CD4-positive, alpha-beta T cell (primary cell): Measurements from ENCODE around the gene TMEM132D. TPM values are rescaled to one million over a fixed set of nuclear protein-coding genes. Genes with fewer than 3 reads are reported as not detected.

Experiments used
- ATAC-seq: fragments of 200-7000 bp; cut with Tn5 transposase; one replicate; pipeline ENCODE4 v1.10.0; 2022; ENCODE audit warnings: mild to moderate bottlenecking; ENCODE audit not compliant: poor library complexity
- CTCF ChIA-PET: fragments of 350-600 bp; sonication (Branson Sonifier 250); formaldehyde crosslinking; loops from one replicate; lab custom pipeline; 2021; ENCODE audit warnings: antibody characterized with exemption, inconsistent platforms; lab: Charles Lee
- POLR2A ChIA-PET: fragments of 350-600 bp; sonication (Branson Sonifier 250); formaldehyde crosslinking; loops from one replicate; lab custom pipeline; 2021; ENCODE audit warnings: antibody characterized with exemption, inconsistent platforms; lab: Charles Lee
- DNase-seq, 14 experiments: peaks; one replicate each; pipeline ENCODE4 v3.0.0-alpha.2; 2013 to 2020; ENCODE audit warnings: mixed read lengths in 2 of 14
- H3K27ac ChIP-seq, 2 donors: one replicate each; pipeline versions ENCODE4 v1.5.1 to v1.7.0; 2013; ENCODE audit warnings: low read length in 2 of 2, low read depth in 1 of 2, mild to moderate bottlenecking in 1 of 2
- H3K27me3 ChIP-seq, 2 experiments: 1 replicate in 1 of 2; 2 replicates in 1 of 2; pipeline versions ENCODE4 v1.6.1 to v1.7.0; 2013; ENCODE audit warnings: low read length in 2 of 2, control low read depth in 1 of 2, mild to moderate bottlenecking in 1 of 2, moderate library complexity in 1 of 2; ENCODE audit not compliant: insufficient read depth in 2 of 2, control insufficient read depth in 1 of 2
- H3K36me3 ChIP-seq: one replicate; pipeline ENCODE4 v1.6.1; 2013; ENCODE audit warnings: low read length, control low read depth; ENCODE audit not compliant: insufficient read depth
- H3K4me1 ChIP-seq: one replicate; pipeline ENCODE4 v1.6.1; 2013; ENCODE audit warnings: low read length, control low read depth; ENCODE audit not compliant: insufficient read depth
- H3K4me3 ChIP-seq: one replicate; pipeline ENCODE4 v1.5.1; 2013; ENCODE audit warnings: mild to moderate bottlenecking, low read length, moderate library complexity
- H3K9me3 ChIP-seq, 2 experiments: 1 replicate in 1 of 2; 2 replicates in 1 of 2; pipeline versions ENCODE4 v1.6.1 to v1.7.0; 2013; ENCODE audit warnings: low read length in 2 of 2, mild to moderate bottlenecking in 2 of 2, control low read depth in 1 of 2, moderate library complexity in 1 of 2; ENCODE audit not compliant: control insufficient read depth in 1 of 2, insufficient read depth in 1 of 2
- H3K27ac Mint-ChIP-seq: one replicate; pipeline ENCODE4 v1.8.0; 2020; ENCODE audit warnings: mixed read lengths
- H3K27me3 Mint-ChIP-seq: one replicate; pipeline ENCODE4 v1.8.0; 2021; ENCODE audit warnings: mixed read lengths
- H3K36me3 Mint-ChIP-seq: one replicate; pipeline ENCODE4 v1.8.0; 2021; ENCODE audit warnings: low read depth, mixed read lengths
- H3K4me1 Mint-ChIP-seq: one replicate; pipeline ENCODE4 v1.8.0; 2021; ENCODE audit warnings: low read depth, mixed read lengths
- H3K4me3 Mint-ChIP-seq: one replicate; pipeline ENCODE4 v1.8.0; 2020; ENCODE audit warnings: mild to moderate bottlenecking, mixed read lengths
- H3K9me3 Mint-ChIP-seq: one replicate; pipeline ENCODE4 v1.8.0; 2020; ENCODE audit warnings: mixed read lengths
- intact Hi-C, 2 experiments: fragments of 100-400 bp; cut with DNase I in 1 of 2; cut with micrococcal nuclease in 1 of 2; formaldehyde crosslinking; loops; one replicate each; pipeline versions ENCODE4 v1.15.1 to v1.9.0; 2023 to 2025; cut with DNase I, micrococcal nuclease
- total RNA-seq, 174 experiments: library from RNA in 2 of 174; stranded (reverse) in 2 of 174; gene quantifications; one replicate each; pipeline ENCODE4 v1.2.3 and lab custom pipeline; 2021 to 2026
- TF ChIP-seq, protein P1 (sequence below): fragments of 200-600 bp; IDR thresholded peaks from one replicate; pipeline ENCODE4 v1.8.0; 2022; ENCODE audit warnings: antibody characterized with exemption, mild to moderate bottlenecking

TMEM132D gene
- total RNA-seq, 2 experiments from 2014 or later: not detected

DNA sequence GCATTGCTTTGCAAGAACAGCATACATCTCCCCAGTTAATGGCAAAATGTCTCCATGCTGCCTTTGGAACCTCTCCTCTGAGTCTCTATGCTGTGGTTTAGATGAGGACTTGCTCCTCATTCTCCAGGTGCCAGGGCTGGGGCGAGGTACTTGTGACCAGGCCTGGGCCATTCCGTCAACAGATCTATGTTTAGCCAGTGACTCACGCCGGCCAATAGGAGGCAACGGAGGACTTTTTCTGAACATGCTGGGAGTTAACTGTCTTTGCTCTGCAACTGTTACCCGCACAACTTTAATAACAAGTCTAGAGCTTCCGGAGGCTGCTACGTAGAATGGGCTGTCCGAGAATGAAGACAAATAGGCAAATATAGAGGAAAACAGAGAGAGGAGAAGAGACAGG lies 836.3 kb downstream of the TMEM132D start:
- ChIA-PET POLR2A (no interaction called here), CTCF (no interaction called here)
- no peak overlapping the region for H3K4me3 ChIP-seq
- intact Hi-C loops: no loop called here
- H3K27me3 ChIP-seq: peaks cover 0 to 4% of the 10 kb centered on the region in 2 experiments
- peaks cover 3% of the 10 kb centered on the region for H3K9me3 Mint-ChIP-seq
- no peaks in the 10 kb centered on the region for H3K36me3 Mint-ChIP-seq
- H3K27ac ChIP-seq: no peak overlapping the region
- H3K4me3 Mint-ChIP-seq: no peak overlapping the region
- TF ChIP-seq, protein P1, sequence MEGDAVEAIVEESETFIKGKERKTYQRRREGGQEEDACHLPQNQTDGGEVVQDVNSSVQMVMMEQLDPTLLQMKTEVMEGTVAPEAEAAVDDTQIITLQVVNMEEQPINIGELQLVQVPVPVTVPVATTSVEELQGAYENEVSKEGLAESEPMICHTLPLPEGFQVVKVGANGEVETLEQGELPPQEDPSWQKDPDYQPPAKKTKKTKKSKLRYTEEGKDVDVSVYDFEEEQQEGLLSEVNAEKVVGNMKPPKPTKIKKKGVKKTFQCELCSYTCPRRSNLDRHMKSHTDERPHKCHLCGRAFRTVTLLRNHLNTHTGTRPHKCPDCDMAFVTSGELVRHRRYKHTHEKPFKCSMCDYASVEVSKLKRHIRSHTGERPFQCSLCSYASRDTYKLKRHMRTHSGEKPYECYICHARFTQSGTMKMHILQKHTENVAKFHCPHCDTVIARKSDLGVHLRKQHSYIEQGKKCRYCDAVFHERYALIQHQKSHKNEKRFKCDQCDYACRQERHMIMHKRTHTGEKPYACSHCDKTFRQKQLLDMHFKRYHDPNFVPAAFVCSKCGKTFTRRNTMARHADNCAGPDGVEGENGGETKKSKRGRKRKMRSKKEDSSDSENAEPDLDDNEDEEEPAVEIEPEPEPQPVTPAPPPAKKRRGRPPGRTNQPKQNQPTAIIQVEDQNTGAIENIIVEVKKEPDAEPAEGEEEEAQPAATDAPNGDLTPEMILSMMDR: no peak
- ATAC-seq (no peak), DNase-seq (no peak)
- H3K9me3 ChIP-seq: peaks cover 0 to 40% of the 10 kb centered on the region in 2 experiments
- no peaks in the 10 kb centered on the region for H3K36me3 ChIP-seq
- H3K27me3 Mint-ChIP-seq: peaks cover 4% of the 10 kb centered on the region
- H3K4me1 ChIP-seq: no peaks in the 10 kb centered on the region
- H3K27ac Mint-ChIP-seq: no peak overlapping the region
- H3K4me1 Mint-ChIP-seq: no peaks in the 10 kb centered on the region

DNA sequence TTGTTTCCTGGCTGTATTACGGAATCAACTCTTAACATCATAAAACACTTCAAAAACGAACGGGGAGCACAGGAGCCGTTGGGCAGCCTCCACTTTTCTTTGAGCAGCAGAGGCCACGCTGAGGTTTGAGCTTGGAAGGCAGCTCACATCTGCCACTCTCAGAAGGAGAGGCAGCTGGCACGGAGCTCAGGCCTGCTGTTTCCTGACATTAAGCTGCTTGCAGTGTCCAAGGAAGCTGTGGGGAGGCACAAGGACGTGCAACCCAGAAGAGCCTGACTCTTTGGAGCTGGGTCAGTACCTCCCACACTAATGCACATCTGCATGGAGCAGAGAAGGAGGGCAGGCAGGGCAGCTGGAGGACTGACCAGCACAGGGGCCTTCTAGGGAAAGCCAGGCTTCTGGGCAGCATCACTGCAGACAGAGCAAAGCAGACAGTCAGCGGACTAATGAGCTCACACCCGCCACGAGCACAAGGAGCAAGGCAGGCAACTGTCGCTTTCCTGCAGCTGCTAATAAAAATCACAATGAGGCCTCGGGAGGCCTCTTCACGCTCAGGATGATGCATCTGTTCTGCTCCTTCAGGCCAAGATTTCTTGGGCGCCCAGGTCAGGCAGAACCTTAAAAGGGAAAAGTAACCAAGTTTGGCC lies 839.5 kb downstream of the TMEM132D start:
- intact Hi-C loops: no loop called here
- CTCF ChIA-PET: no interaction called here
- no peak overlapping the region for H3K27ac ChIP-seq
- POLR2A ChIA-PET: no interaction called here
- H3K27ac Mint-ChIP-seq: no peak overlapping the region
- no peaks in the 10 kb centered on the region for H3K36me3 ChIP-seq
- H3K4me1 Mint-ChIP-seq: no peaks in the 10 kb centered on the region
- H3K4me1 ChIP-seq: no peaks in the 10 kb centered on the region
- no peak overlapping the region for H3K4me3 ChIP-seq
- H3K4me3 Mint-ChIP-seq: no peak overlapping the region
- no peaks in the 10 kb centered on the region for H3K27me3 Mint-ChIP-seq
- DNase-seq (no peak), ATAC-seq (no peak)
- H3K9me3 ChIP-seq: peaks cover 0 to 41% of the 10 kb centered on the region in 2 experiments
- peaks cover 3% of the 10 kb centered on the region for H3K9me3 Mint-ChIP-seq
- H3K36me3 Mint-ChIP-seq: no peaks in the 10 kb centered on the region
- H3K27me3 ChIP-seq: peaks cover 0 to 4% of the 10 kb centered on the region in 2 experiments
- TF ChIP-seq, protein P1: no peak

DNA sequence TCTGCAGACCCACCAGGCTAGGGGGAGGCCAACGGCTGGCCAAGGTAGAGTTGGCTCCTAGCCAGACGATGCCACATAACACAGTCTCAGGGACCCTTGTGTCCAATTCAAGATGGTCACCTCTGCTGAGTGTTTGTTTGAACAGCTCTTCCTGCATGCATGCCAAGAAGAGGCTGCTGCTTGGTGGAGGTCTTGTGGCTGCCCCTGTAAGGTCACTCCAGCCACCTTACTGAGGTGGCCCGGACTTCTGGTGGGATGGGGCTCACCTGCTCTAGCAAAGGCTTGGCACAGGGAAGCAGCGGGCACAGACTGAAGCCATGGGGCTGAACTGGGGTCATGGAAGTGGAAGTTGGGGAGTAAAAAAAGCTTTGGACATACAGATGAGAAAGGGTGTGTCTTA lies 840.2 kb downstream of the TMEM132D start:
- ChIA-PET POLR2A (no interaction called here), CTCF (no interaction called here)
- Mint-ChIP-seq H3K27me3 (no peaks in the 10 kb centered on the region), H3K27ac (no peak overlapping the region), H3K9me3 (peaks cover 3% of the 10 kb centered on the region), H3K4me1 (no peaks in the 10 kb centered on the region), H3K36me3 (no peaks in the 10 kb centered on the region), H3K4me3 (no peak overlapping the region)
- H3K27ac ChIP-seq: no peak overlapping the region
- no peaks in the 10 kb centered on the region for H3K4me1 ChIP-seq
- no peak overlapping the region for H3K4me3 ChIP-seq
- no peaks in the 10 kb centered on the region for H3K36me3 ChIP-seq
- intact Hi-C loops: no loop called here
- peaks cover 0 to 35% of the 10 kb centered on the region in 2 experiments for H3K9me3 ChIP-seq
- DNase-seq (no peak), ATAC-seq (no peak)
- TF ChIP-seq, protein P1: no peak
- H3K27me3 ChIP-seq: peaks cover 0 to 4% of the 10 kb centered on the region in 2 experiments
